ENCODE results near the gene CCL26. TPM values are rescaled to one million over a fixed set of nuclear protein-coding genes. Genes with fewer than 3 reads are reported as not detected.

Gene CCL26
- total RNA-seq, 1 experiment from 2014 or later, result 0.49 TPM

DNA sequence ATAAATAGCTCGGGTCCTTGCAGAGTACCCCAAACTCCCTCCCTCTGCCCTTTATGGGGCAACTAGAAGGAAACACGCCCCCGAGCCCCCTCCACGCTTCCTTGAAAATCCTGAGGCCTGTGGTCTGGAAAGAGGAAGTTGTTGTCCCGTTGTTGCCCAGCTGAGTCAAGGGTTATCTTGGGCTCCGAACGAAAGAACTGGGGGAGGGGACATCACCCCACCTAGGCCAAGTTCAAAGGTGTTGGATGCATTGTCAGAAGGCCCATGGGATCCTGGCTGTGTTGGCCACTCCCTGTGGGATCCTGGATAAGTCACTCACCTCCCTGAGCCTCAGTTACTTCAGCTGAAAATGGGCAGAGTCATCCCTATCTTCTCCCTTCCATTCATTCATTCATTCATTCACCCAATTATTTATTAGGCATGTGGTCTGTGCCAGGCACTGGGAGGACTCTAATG lies 41.8 kb upstream of the CCL26 start, which contains the start of gene CCL24:
Gene CCL24, minus strand, starts transcription at position 26 of the 456 bp plus-strand sequence. CDS start 91 bp downstream, outside the sequence.
- no peak for ATAC-seq
- Histone ChIP-seq H3K27me3 (ENCODE audit: insufficient read depth, low read length) (no peaks in the 10 kb centered on the region; the same call in 1 of the 2 replicates), H3K4me3 (replicated peaks in 1 of 2; ENCODE audit: low read depth in 1 of 2, low read length in 2 of 2) (no peak within 1 kb of the TSS), H3K36me3 (ENCODE audit: control insufficient read depth in 1 of 2, insufficient read depth in 2 of 2, low read length in 2 of 2) (no peaks in the 10 kb centered on the region), H3K9me3 (ENCODE audit: control insufficient read depth in 1 of 2, insufficient read depth in 1 of 2, low read depth in 1 of 2, low read length in 2 of 2) (no peaks in the 10 kb centered on the region), H3K4me1 (ENCODE audit: control insufficient read depth in 1 of 2, insufficient read depth in 2 of 2, low read length in 2 of 2) (no peaks in the 10 kb centered on the region), H2AFZ (ENCODE audit: low read depth, low read length, poor library complexity, severe bottlenecking) (no peak within 1 kb of the TSS), H3K9ac (ENCODE audit: low read length) (no peak within 1 kb of the TSS), H4K20me1 (ENCODE audit: insufficient read depth) (no peaks in the 10 kb centered on the region), H3K9me2 (ENCODE audit: insufficient read depth) (no peaks in the 10 kb centered on the region), H3K27ac (ENCODE audit: low read depth, low read length) (no peak within 1 kb of the TSS), H3K4me2 (ENCODE audit: low read length) (no peak within 1 kb of the TSS), H3K79me2 (ENCODE audit: insufficient read depth, low read length) (no peaks in the 10 kb centered on the region)
- no peak for DNase-seq (ENCODE audit: low read depth, low spot score)
- ChIA-PET CTCF (no interaction called here), POLR2A (interaction anchor here (0.9 kb wide), 1 partner anchor 22 kb away, joined by 3 read pairs; no protein-coding TSS in a partner anchor), RAD21 (ENCODE audit: low non-redundant PET in 1 of 2, low total read pairs in 2 of 2, uncharacterized antibody in 2 of 2, unreplicated experiment in 2 of 2) (no interaction called here)
- BruUV-seq (replicated peaks), result no TSS peak
- intact Hi-C loops (cut with micrococcal nuclease), result no loop called here
- no peak for TF ChIP-seq SP1 (IDR thresholded peaks at IDR 0.05; ENCODE audit: low read depth)
- TF ChIP-seq, protein P1, sequence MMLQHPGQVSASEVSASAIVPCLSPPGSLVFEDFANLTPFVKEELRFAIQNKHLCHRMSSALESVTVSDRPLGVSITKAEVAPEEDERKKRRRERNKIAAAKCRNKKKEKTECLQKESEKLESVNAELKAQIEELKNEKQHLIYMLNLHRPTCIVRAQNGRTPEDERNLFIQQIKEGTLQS (IDR thresholded peaks at IDR 0.05), result no peak
- TF ChIP-seq RAD21 (IDR thresholded peaks at IDR 0.05; ENCODE audit: low read depth), result no peak
- TF ChIP-seq CEBPB (IDR thresholded peaks at IDR 0.05; ENCODE audit: low read depth), result no peak
- TF ChIP-seq TCF7L2 (IDR thresholded peaks at IDR 0.05; ENCODE audit: borderline replicate concordance, extremely low read depth, insufficient read depth, insufficient read length), result no peak

DNA sequence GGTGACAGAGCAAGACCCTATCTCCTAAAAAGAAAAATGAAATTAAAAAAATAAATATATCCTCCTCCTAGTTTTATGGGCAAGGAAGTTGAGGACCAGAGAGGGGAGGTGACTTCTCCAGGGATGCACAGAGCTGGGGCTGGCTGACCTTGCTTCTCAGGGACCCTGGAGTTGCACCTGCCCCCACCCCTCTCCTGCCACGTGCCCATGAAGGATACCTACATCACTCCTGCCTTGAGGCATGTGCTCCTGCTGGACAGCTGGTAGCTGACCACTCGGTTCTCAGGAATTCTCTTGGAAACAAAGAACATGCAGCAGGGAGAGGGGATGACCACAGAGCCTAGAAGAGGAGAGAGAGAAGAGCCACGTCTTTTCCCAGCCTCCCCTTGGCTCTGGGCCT lies 41.1 kb upstream of the CCL26 start:
- Histone ChIP-seq H3K4me2 (ENCODE audit: low read length) (no peak overlapping the region), H3K9me3 (ENCODE audit: control insufficient read depth in 1 of 2, insufficient read depth in 1 of 2, low read depth in 1 of 2, low read length in 2 of 2) (no peaks in the 10 kb centered on the region), H3K79me2 (ENCODE audit: insufficient read depth, low read length) (no peaks in the 10 kb centered on the region), H3K27me3 (ENCODE audit: insufficient read depth, low read length) (no peaks in the 10 kb centered on the region; the same call in 1 of the 2 replicates), H3K9ac (ENCODE audit: low read length) (no peak overlapping the region), H3K36me3 (ENCODE audit: control insufficient read depth in 1 of 2, insufficient read depth in 2 of 2, low read length in 2 of 2) (no peaks in the 10 kb centered on the region), H3K4me3 (replicated peaks in 1 of 2; ENCODE audit: low read depth in 1 of 2, low read length in 2 of 2) (no peak overlapping the region), H3K27ac (ENCODE audit: low read depth, low read length) (no peak overlapping the region), H4K20me1 (ENCODE audit: insufficient read depth) (no peaks in the 10 kb centered on the region), H2AFZ (ENCODE audit: low read depth, low read length, poor library complexity, severe bottlenecking) (no peak overlapping the region), H3K4me1 (ENCODE audit: control insufficient read depth in 1 of 2, insufficient read depth in 2 of 2, low read length in 2 of 2) (no peaks in the 10 kb centered on the region), H3K9me2 (ENCODE audit: insufficient read depth) (no peaks in the 10 kb centered on the region)
- ChIA-PET POLR2A (no interaction called here), CTCF (no interaction called here), RAD21 (ENCODE audit: low non-redundant PET in 1 of 2, low total read pairs in 2 of 2, uncharacterized antibody in 2 of 2, unreplicated experiment in 2 of 2) (no interaction called here)
- DNase-seq (ENCODE audit: low read depth, low spot score), result no peak
- TF ChIP-seq, protein P2, sequence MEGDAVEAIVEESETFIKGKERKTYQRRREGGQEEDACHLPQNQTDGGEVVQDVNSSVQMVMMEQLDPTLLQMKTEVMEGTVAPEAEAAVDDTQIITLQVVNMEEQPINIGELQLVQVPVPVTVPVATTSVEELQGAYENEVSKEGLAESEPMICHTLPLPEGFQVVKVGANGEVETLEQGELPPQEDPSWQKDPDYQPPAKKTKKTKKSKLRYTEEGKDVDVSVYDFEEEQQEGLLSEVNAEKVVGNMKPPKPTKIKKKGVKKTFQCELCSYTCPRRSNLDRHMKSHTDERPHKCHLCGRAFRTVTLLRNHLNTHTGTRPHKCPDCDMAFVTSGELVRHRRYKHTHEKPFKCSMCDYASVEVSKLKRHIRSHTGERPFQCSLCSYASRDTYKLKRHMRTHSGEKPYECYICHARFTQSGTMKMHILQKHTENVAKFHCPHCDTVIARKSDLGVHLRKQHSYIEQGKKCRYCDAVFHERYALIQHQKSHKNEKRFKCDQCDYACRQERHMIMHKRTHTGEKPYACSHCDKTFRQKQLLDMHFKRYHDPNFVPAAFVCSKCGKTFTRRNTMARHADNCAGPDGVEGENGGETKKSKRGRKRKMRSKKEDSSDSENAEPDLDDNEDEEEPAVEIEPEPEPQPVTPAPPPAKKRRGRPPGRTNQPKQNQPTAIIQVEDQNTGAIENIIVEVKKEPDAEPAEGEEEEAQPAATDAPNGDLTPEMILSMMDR (IDR thresholded peaks at IDR 0.05 in 2 of 3, conservative IDR thresholded peaks at IDR 0.05 in 1 of 3; ENCODE audit: borderline replicate concordance in 1 of 3, insufficient read depth in 1 of 3, low read depth in 2 of 3, low read length in 2 of 3), result no peak
- TF ChIP-seq YY1 (IDR thresholded peaks at IDR 0.05; ENCODE audit: extremely low read depth, insufficient replicate concordance, low read depth, low read length) (no peak), POLR2AphosphoS5 (IDR thresholded peaks at IDR 0.05; ENCODE audit: low read depth, low read length) (no peak), POLR2A (IDR thresholded peaks at IDR 0.05; ENCODE audit: borderline replicate concordance, extremely low read depth, insufficient read depth, insufficient read length) (no peak), SP1 (IDR thresholded peaks at IDR 0.05; ENCODE audit: low read depth) (no peak), JUND (IDR thresholded peaks at IDR 0.05) (no peak)
- intact Hi-C loops (cut with micrococcal nuclease), result no loop called here
- no peak for ATAC-seq
- no TSS peak for BruUV-seq (replicated peaks)
